ENCODE data around the gene RAB31.
"Not testable (repeated sequence)": the region's sequence is repeated elsewhere in the genome, so short reads cannot be mapped to it uniquely, and the experiment has no call there.

The RAB31 gene

DNA sequence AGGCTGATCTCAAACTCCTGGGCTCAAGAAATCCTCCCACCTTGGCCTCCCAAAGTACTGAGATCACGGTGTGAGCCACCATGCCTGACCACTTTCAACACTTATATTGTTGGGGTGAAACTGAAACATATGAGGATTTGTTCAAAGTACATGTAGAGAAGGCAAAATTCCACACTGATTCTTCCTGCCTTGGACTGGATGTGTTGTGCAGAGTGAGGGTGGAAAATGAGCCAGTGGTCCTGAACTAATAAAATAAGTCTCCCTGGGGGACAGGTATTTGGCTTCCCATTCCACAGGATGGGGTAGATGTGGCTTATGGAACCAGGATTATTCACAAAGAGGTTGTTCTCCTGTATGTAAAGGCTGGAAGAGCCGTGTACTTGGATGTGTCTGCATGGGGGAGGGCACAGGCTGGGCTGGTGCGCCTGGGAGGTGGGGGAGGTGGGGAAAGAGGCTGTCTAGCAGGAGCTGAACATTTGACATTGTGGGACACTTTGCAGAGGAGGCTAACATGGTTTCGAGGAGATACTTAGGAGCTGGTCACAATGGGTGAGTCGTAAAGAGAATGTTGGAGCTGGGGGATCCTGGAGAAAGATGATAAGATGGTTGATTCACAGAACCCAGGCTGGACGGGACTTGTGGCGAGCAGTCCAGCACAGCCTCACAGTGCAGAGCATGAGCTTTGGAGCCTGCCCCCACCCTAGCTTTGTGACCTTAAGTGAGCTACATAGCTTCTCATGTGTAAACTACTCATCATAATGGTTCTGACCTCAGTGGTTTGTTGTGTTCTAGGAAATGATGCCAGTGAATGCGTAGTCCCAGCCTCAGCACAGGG, 177.3 kb downstream of the RAB31 start, which contains the start of gene TXNDC2:
TSS of gene TXNDC2 (plus strand) at position 804 of the 835 bp plus-strand sequence. CDS start 708 bp downstream, outside the sequence.
- no peak for DNase-seq (ENCODE audit: low read depth, low spot score)

DNA sequence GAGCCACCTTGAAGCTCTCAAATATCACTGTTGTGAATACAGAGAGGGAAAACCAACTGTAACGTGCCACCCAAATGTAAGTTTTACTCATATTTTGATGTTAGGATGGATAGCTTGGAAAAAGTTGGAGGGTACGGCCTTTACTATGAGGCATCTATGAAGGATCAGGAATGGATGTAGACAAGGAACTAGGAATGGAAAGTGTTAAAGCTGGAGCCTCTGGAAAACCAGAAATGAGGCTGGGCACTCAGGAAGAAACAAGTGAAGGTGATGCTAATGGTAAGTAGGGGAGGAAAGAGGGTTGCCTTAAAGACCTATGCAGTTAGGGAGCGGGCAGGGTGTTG, 177.9 kb downstream of the RAB31 start:
- no peak for DNase-seq (ENCODE audit: low read depth, low spot score)

- DNase-seq (ENCODE audit: low read depth, low spot score): no peak
Observed at GRCh38 chr18:9887992-9888391, 179.9 kb downstream of the RAB31 start.

GRCh38 chr18:9890196-9890595, 182.1 kb downstream of the RAB31 start:
- DNase-seq (ENCODE audit: low read depth, low spot score): no peak

DNA sequence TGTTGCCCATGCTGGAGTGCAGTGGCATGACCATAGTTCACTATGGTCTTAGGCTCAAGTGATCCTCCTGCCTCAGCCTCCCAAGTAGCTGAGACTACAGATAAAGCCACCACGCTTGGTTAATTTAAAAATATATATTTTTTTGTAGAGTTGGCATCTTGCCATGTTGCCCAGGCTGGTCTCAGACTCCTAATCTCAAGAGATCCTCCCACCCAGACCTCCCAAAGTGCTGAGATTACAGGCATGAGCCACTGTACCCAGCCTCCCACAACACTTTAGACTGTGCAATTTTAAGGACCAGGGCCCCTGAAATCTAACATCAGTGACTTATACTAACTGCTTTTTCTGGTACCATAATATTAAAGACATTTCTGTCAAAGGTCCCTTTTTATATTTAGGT, 182.9 kb downstream of the RAB31 start:
- DNase-seq (ENCODE audit: low read depth, low spot score): no peak

GRCh38 chr18:9891515-9891914, 183.4 kb downstream of the RAB31 start:
- not testable (repeated sequence) for DNase-seq (ENCODE audit: low read depth, low spot score)

DNA sequence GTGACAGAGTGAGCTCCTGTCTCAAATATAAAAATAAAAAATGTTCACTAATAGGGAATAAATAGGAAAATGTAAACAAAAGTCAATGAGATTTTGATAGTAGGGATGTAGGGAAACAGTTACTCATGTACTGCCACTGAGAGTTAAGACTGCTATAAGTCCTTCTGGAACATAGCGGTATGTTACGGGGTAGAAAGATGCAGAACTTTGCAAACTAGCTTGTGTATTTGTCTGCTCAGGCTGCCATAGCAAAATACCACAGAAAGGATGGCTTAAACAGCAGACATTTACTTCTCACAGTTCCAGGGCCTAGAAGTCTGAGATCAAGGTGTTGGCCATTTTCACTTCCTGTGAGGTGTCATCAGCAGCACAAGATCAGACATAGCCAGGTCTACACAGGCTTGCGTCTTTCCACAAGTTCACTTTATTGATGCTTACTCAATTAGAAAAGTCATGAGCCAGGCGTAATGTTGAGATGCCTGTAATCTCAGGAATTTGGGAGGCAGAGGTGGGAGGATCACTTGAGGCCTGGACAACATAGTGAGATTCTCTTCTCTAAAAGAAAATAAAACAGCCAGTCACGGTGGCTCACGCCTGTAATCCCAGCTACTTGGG, 186.5 kb downstream of the RAB31 start:
- no peak for DNase-seq (ENCODE audit: low read depth, low spot score)

GRCh38 chr18:9897129-9897528, 189.0 kb downstream of the RAB31 start:
- DNase-seq (ENCODE audit: low read depth, low spot score): no peak

DNA sequence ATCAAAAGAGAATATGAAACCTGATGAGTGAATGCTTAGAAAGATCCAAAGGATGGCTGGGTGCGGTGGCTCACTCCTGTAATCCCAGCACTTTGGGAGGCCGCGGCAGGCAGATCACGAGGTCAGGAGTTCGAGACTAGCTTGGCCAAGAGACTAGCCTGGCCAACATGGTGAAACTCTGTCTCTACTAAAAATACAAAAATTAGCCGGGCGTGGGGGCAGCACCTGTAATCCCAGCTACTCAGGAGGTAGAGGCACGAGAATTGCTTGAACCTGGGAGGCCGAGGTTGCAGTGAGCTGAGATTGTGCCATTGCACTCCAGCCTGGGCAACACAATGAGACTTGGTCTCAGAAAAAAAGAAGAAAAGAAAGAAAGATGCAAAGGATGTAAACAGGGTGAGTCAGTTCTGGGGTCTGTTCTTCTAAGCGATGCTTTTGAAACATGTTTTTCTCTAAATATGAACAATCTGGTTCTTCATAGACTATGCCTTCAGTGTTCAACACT, 189.7 kb downstream of the RAB31 start:
- DNase-seq (ENCODE audit: low read depth, low spot score): not testable (repeated sequence)

GRCh38 chr18:9898792-9899549, 190.9 kb downstream of the RAB31 start:
- DNase-seq (ENCODE audit: low read depth, low spot score): no peak

GRCh38 chr18:9899550-9899930, 191.4 kb downstream of the RAB31 start:
- not testable (repeated sequence) for DNase-seq (ENCODE audit: low read depth, low spot score)

DNA sequence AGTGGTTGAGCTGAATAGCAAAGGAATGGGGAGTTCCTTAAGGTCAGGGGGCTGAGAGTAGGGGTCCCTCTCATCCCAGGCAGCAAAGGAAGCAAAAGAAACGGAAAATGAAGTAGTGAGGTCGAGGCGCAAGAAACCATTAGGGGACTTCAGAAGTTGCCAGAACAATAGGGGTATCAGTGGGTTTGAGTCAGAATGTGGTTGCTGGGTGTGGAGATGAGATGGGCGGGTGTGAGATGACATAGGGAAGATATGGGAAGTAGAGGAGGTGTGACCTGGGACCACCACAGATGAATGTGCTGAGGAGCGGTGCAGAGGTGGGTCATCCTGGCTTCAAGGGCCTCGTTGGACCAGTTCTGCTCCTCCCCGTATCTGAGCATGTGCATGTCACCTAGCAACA, 192.6 kb downstream of the RAB31 start:
- DNase-seq (ENCODE audit: low read depth, low spot score): no peak

- no peak for DNase-seq (ENCODE audit: low read depth, low spot score)
Observed at GRCh38 chr18:9901377-9901776, 193.3 kb downstream of the RAB31 start.

DNA sequence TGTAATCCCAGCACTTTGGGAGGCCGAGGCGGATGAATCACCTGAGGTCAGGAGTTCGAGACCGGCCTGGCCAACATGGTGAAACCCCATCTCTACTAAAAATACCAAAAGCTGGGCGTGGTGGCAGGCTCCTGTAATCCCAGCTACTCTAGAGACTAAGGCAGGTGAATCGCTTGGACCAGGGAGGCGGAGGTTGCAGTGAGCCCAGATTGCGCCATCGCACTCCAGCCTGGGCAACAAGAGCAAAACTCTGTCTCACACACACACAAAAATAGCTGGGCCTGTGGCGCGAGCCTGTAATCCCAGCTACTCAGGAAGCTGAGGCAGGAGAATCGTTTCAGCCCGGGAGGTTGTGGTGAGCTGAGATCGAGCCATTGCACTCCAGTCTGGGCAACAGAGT, 194.2 kb downstream of the RAB31 start:
- not testable (repeated sequence) for DNase-seq (ENCODE audit: low read depth, low spot score)

DNA sequence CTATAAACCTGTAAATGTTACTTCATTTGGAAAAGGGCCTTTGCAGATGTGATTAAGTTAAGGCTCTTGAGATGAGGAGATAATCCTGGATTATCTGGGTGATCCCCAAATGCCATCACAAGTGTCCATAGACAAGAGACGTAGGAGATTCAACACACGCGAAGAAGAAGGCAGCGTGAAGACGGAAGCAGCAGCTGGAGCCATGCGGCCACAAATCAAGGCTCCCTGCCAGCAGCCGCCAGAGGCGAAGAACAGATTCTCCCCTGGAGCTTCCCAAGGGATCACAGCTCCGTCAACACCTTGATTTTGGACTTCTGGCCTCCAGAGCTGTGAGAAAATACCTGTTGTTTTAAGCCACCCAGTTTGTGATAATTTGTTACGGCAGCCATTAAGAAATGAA, 194.7 kb downstream of the RAB31 start:
- no peak for DNase-seq (ENCODE audit: low read depth, low spot score)

- DNase-seq (ENCODE audit: low read depth, low spot score): no peak
Observed at GRCh38 chr18:9905401-9905922, 197.4 kb downstream of the RAB31 start.

GRCh38 chr18:9906481-9906880, 198.4 kb downstream of the RAB31 start:
- no peak for DNase-seq (ENCODE audit: low read depth, low spot score)

GRCh38 chr18:9907867-9908266, 199.8 kb downstream of the RAB31 start:
- DNase-seq (ENCODE audit: low read depth, low spot score): no peak

DNA sequence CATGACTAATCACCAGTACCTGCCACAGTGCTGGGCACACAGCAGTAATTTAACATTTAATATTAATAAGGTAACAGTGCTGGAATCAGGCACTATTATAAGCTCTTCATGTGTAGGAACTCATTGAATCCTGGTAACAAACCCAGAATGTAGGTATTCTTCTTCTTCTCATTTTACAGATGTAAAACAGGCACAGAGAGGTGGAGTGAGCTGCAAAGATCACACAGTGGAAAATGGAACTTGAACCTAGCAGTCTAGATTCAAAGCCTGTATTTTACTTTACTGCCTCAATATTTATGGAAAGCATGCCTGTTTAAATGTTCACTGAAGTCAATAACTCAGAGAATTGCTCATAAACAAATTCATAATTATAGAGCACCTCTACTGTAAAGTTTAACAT, 202.0 kb downstream of the RAB31 start:
- DNase-seq (ENCODE audit: low read depth, low spot score): no peak

GRCh38 chr18:9910661-9911060, 202.6 kb downstream of the RAB31 start:
- DNase-seq (ENCODE audit: low read depth, low spot score): no peak

- DNase-seq (ENCODE audit: low read depth, low spot score): no peak
Observed at GRCh38 chr18:9911226-9911625, 203.1 kb downstream of the RAB31 start.

Data from iPS DF 19.7 (cell line).